A549 (cell line): Measurements from ENCODE around the gene PCBP3. TPM values are rescaled to one million over a fixed set of nuclear protein-coding genes. Genes with fewer than 3 reads are reported as not detected.

Source experiments
- ATAC-seq, 2 experiments: fragments of 200-7000 bp in 1 of 2; fragments of >200 bp in 1 of 2; cut with Nextera tagmentation in 1 of 2; cut with Tn5 transposase in 1 of 2; 3 replicates each; pipeline versions ENCODE4 v1.8.0 to v1.9.1; 2018 to 2020; ENCODE audit warnings: mild to moderate bottlenecking in 1 of 2, moderate library complexity in 1 of 2
- CTCF ChIA-PET: fragments of 300-600 bp; sonication (Branson Sonifier 250); formaldehyde crosslinking; extraction: SDS; loops from one replicate; lab custom pipeline; 2021; ENCODE audit warnings: antibody characterized with exemption, inconsistent platforms; lab: Yijun Ruan, JAX
- POLR2A ChIA-PET: fragments of 350-600 bp; formaldehyde crosslinking; extraction: SDS; loops from one replicate; lab custom pipeline; 2021; ENCODE audit warnings: antibody characterized with exemption, inconsistent platforms; lab: Yijun Ruan, JAX
- DNase-seq, 2 experiments: peaks; one replicate each; pipeline versions ENCODE4 v3.0.0 to v3.0.0-alpha.2; 2011 to 2016; ENCODE audit warnings: low read depth in 1 of 2, low spot score in 1 of 2
- FAIRE-seq: peaks from 2 replicates; lab custom pipeline; 2011; peaks lifted over from hg19 to GRCh38; lab: Jason Lieb, UNC
- H3K27ac ChIP-seq, 2 experiments: fragments of >200 bp; sonication (Bioruptor Twin); formaldehyde crosslinking; 3 replicates each; pipeline ENCODE4 v1.5.1; 2016 to 2017
- H3K4me1 ChIP-seq: fragments of >200 bp; sonication (Bioruptor Twin); formaldehyde crosslinking; 3 replicates; pipeline ENCODE4 v1.6.1; 2016
- H3K4me2 ChIP-seq: fragments of >200 bp; sonication (Bioruptor Twin); formaldehyde crosslinking; 3 replicates; pipeline ENCODE4 v1.6.1; 2016
- H3K4me3 ChIP-seq: fragments of >200 bp; sonication (Bioruptor Twin); formaldehyde crosslinking; 3 replicates; pipeline ENCODE4 v1.5.1; 2016
- H3K9me3 ChIP-seq: fragments of >200 bp; sonication (Bioruptor Twin); formaldehyde crosslinking; 3 replicates; pipeline ENCODE4 v1.6.1; 2016
- CEBPB ChIP-seq, 2 experiments: fragments of >200 bp in 1 of 2; sonication (Bioruptor Twin) in 1 of 2; formaldehyde crosslinking in 1 of 2; IDR thresholded peaks; 2 replicates each; pipeline ENCODE4 v1.6.1; 2012 to 2016
- CHD4 ChIP-seq: fragments of 200-600 bp; sonication (generic); IDR thresholded peaks from 2 replicates; pipeline ENCODE4 v1.6.1; 2016; ENCODE audit warnings: antibody characterized with exemption, mild to moderate bottlenecking, borderline replicate concordance
- E2F6 ChIP-seq: IDR thresholded peaks from 2 replicates; pipeline ENCODE4 v1.6.1; 2012; ENCODE audit warnings: low read depth, borderline replicate concordance
- EHF ChIP-seq: fragments of 250-450 bp; sonication (Bioruptor Pico); IDR thresholded peaks from 2 replicates; pipeline ENCODE4 v1.5.0; 2020; ENCODE audit warnings: mild to moderate bottlenecking
- EP300 ChIP-seq, 2 experiments: fragments of >200 bp; sonication (Bioruptor Twin); formaldehyde crosslinking; IDR thresholded peaks; 2 replicates in 1 of 2; 3 replicates in 1 of 2; pipeline ENCODE4 v1.6.1; 2016 to 2017
- ESRRA ChIP-seq: fragments of 150-350 bp; IDR thresholded peaks from 2 replicates; pipeline ENCODE4 v1.6.1; 2014; ENCODE audit warnings: mild to moderate bottlenecking, low read length, borderline replicate concordance
- HDAC2 ChIP-seq: fragments of 200-600 bp; sonication (generic); IDR thresholded peaks from 2 replicates; pipeline ENCODE4 v1.6.1; 2016
- HOXB13 ChIP-seq: fragments of 250-450 bp; sonication (Bioruptor Pico); IDR thresholded peaks from 2 replicates; pipeline ENCODE4 v1.5.0; 2020; ENCODE audit warnings: low read depth, mild to moderate bottlenecking, moderate library complexity
- KDM1A ChIP-seq: fragments of 200-600 bp; sonication (generic); IDR thresholded peaks from 2 replicates; pipeline ENCODE4 v1.6.1; 2016; ENCODE audit warnings: low read depth, mild to moderate bottlenecking
- MAZ ChIP-seq: fragments of 150-350 bp; IDR thresholded peaks from 2 replicates; pipeline ENCODE4 v1.6.1; 2014; ENCODE audit warnings: antibody characterized with exemption, low read depth, low read length, borderline replicate concordance
- NFE2L2 ChIP-seq: fragments of 150-350 bp; conservative IDR thresholded peaks from 2 replicates; pipeline ENCODE4 v1.6.1; 2014; ENCODE audit warnings: low read length
- NR3C1 ChIP-seq: fragments of >200 bp; sonication (Bioruptor Twin); formaldehyde crosslinking; IDR thresholded peaks from 3 replicates; pipeline ENCODE4 v1.6.1; 2017
- PHF8 ChIP-seq: fragments of 200-600 bp; sonication (generic); IDR thresholded peaks from 2 replicates; pipeline ENCODE4 v1.6.1; 2016; ENCODE audit warnings: low read depth, mild to moderate bottlenecking, antibody characterized with exemption, moderate library complexity, borderline replicate concordance
- RCOR1 ChIP-seq: fragments of 150-350 bp; IDR thresholded peaks from 2 replicates; pipeline ENCODE4 v1.6.1; 2014; ENCODE audit warnings: antibody characterized with exemption, low read length, low read depth
- RFX5 ChIP-seq: fragments of 450-650 bp; IDR thresholded peaks from 2 replicates; pipeline ENCODE4 v1.7.1; 2014; ENCODE audit warnings: antibody characterized with exemption, mild to moderate bottlenecking, moderate library complexity
- RNF2 ChIP-seq: fragments of 200-600 bp; sonication (generic); IDR thresholded peaks from 2 replicates; pipeline ENCODE4 v1.6.1; 2016; ENCODE audit warnings: low read depth, mild to moderate bottlenecking, antibody characterized with exemption, moderate library complexity, borderline replicate concordance
- SMC3 ChIP-seq: fragments of >200 bp; sonication (Bioruptor Twin); formaldehyde crosslinking; IDR thresholded peaks from 3 replicates; pipeline ENCODE4 v1.6.1; 2018; ENCODE audit warnings: inconsistent platforms
- SREBF2 ChIP-seq: fragments of 450-650 bp; IDR thresholded peaks from 2 replicates; pipeline ENCODE4 v1.6.1; 2014; ENCODE audit warnings: mild to moderate bottlenecking, moderate library complexity
- WGBS: methylation state at CpG from one replicate; pipeline ENCODE4 v1.1.6; 2017; ENCODE audit errors: missing lambda C conversion rate; 5-methylcytosine and 5-hydroxymethylcytosine counted together
- polyA plus RNA-seq, 4 experiments: library from polyadenylated mRNA; depleted of rRNA in 3 of 4; stranded (reverse); fragments of >200 nt; fragmentation: RNase III in 1 of 4; extraction: RNeasy Plus Mini Kit Qiagen cat#74134 plus additional on column Dnase treatment in 1 of 4; gene quantifications; 2 replicates in 3 of 4; 3 replicates in 1 of 4; pipeline ENCODE4 v1.2.3, GENCODE V29; 2011 to 2017
- TF ChIP-seq, protein P1 (sequence below): fragments of 150-350 bp; IDR thresholded peaks from 2 replicates; pipeline ENCODE4 v1.6.1; 2014; ENCODE audit warnings: low read depth, mild to moderate bottlenecking, low read length
- TF ChIP-seq, protein P2 (sequence below): fragments of 200-600 bp; sonication (generic); IDR thresholded peaks from 2 replicates; pipeline ENCODE4 v1.6.1; 2016; ENCODE audit warnings: antibody characterized with exemption, mild to moderate bottlenecking, moderate library complexity

Gene PCBP3
- polyA plus RNA-seq, 2 of the 4 experiments (the other 2 are of a cell fraction), result 0.30 to 0.34 TPM

- Histone ChIP-seq H3K27ac (no peak overlapping the region), H3K9me3 (no peaks in the 10 kb centered on the region), H3K4me1 (no peaks in the 10 kb centered on the region), H3K4me3 (no peak overlapping the region), H3K4me2 (no peak overlapping the region)
- TF ChIP-seq RNF2, result no peak
- TF ChIP-seq PHF8, result no peak
- TF ChIP-seq E2F6, result no peak
- TF ChIP-seq SREBF2, result no peak
- no peak for TF ChIP-seq RFX5
- no peak for TF ChIP-seq EP300 (IDR thresholded peaks at IDR 0.05)
- TF ChIP-seq KDM1A, result no peak
- no peak for TF ChIP-seq NFE2L2
- no peak for TF ChIP-seq HDAC2
- no peak for TF ChIP-seq CHD4
- TF ChIP-seq, protein P1, sequence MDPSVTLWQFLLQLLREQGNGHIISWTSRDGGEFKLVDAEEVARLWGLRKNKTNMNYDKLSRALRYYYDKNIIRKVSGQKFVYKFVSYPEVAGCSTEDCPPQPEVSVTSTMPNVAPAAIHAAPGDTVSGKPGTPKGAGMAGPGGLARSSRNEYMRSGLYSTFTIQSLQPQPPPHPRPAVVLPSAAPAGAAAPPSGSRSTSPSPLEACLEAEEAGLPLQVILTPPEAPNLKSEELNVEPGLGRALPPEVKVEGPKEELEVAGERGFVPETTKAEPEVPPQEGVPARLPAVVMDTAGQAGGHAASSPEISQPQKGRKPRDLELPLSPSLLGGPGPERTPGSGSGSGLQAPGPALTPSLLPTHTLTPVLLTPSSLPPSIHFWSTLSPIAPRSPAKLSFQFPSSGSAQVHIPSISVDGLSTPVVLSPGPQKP, result no peak
- no peak for TF ChIP-seq RCOR1
- no peak for TF ChIP-seq CEBPB (IDR thresholded peaks at IDR 0.05)
- TF ChIP-seq NR3C1, result no peak
- TF ChIP-seq SMC3, result no peak
- TF ChIP-seq ESRRA, result no peak
- TF ChIP-seq HOXB13 (CRISPR knock-in tag), result no peak
- DNase-seq, result no peak
- POLR2A ChIA-PET, result no interaction called here
- WGBS, result 59% methylated on average over 4 of the region's 11 CpGs
- CTCF ChIA-PET, result no interaction called here
- ATAC-seq, result no peak
- FAIRE-seq, result no peak
Measured at GRCh38 chr21:45872902-45873301, 229.4 kb downstream of the PCBP3 start.

- CTCF ChIA-PET, result no interaction called here
- DNase-seq (no peak), ATAC-seq (no peak), FAIRE-seq (no peak)
- Histone ChIP-seq H3K27ac (no peak overlapping the region), H3K4me1 (no peaks in the 10 kb centered on the region), H3K9me3 (no peaks in the 10 kb centered on the region), H3K4me3 (no peak overlapping the region), H3K4me2 (no peak overlapping the region)
- TF ChIP-seq, protein P2, sequence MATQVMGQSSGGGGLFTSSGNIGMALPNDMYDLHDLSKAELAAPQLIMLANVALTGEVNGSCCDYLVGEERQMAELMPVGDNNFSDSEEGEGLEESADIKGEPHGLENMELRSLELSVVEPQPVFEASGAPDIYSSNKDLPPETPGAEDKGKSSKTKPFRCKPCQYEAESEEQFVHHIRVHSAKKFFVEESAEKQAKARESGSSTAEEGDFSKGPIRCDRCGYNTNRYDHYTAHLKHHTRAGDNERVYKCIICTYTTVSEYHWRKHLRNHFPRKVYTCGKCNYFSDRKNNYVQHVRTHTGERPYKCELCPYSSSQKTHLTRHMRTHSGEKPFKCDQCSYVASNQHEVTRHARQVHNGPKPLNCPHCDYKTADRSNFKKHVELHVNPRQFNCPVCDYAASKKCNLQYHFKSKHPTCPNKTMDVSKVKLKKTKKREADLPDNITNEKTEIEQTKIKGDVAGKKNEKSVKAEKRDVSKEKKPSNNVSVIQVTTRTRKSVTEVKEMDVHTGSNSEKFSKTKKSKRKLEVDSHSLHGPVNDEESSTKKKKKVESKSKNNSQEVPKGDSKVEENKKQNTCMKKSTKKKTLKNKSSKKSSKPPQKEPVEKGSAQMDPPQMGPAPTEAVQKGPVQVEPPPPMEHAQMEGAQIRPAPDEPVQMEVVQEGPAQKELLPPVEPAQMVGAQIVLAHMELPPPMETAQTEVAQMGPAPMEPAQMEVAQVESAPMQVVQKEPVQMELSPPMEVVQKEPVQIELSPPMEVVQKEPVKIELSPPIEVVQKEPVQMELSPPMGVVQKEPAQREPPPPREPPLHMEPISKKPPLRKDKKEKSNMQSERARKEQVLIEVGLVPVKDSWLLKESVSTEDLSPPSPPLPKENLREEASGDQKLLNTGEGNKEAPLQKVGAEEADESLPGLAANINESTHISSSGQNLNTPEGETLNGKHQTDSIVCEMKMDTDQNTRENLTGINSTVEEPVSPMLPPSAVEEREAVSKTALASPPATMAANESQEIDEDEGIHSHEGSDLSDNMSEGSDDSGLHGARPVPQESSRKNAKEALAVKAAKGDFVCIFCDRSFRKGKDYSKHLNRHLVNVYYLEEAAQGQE, result no peak
- TF ChIP-seq EP300 (IDR thresholded peaks at IDR 0.05), result no peak
- 62% methylated on average over 11 of the region's 11 CpGs for WGBS
- POLR2A ChIA-PET, result no interaction called here
Measured at GRCh38 chr21:45873418-45873817, 229.9 kb downstream of the PCBP3 start.

DNA sequence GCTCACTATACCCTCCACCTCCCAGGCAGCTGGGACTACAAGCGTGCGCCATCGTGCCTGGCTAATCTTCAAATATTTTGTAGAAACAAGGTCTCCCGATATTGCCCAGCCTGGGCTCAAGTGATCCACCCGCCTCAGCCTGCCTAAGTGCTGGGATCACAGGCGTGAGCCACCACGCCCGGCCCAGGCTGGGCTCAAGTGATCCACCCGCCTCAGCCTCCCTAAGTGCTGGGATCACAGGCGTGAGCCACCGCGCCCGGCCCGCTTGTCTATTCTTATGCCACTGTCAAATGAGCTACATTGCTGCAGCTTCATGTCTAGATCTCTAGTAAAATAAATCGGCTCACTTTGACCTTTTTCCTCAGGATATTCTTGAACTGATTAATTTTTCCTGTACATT, 230.3 kb downstream of the PCBP3 start:
- TF ChIP-seq CEBPB (IDR thresholded peaks at IDR 0.05) (no peak), MAZ (no peak), EHF (CRISPR knock-in tag) (no peak)
- DNase-seq, result no peak
- Histone ChIP-seq H3K27ac (no peak overlapping the region), H3K4me3 (no peak overlapping the region), H3K4me1 (no peaks in the 10 kb centered on the region), H3K4me2 (no peak overlapping the region), H3K9me3 (no peaks in the 10 kb centered on the region)
- ATAC-seq, result no peak
- ChIA-PET CTCF (no interaction called here), POLR2A (no interaction called here)
- FAIRE-seq, result no peak
- WGBS, result 77% methylated on average over 12 of the region's 15 CpGs
